Neural progenitor cell (in vitro differentiated cells): ENCODE results near the gene FBLN1. TPM values are rescaled to one million over a fixed set of nuclear protein-coding genes. Genes with fewer than 3 reads are reported as not detected.

Experiments
- DNase-seq: peaks from one replicate; pipeline ENCODE4 v3.0.0-alpha.2; 2016; ENCODE audit warnings: low spot score
- H2AFZ ChIP-seq: fragments of 200-600 bp; sonication (generic); replicated peaks from 2 replicates; pipeline ENCODE4 v1.6.1; 2016; ENCODE audit warnings: antibody characterized with exemption
- H3F3A ChIP-seq: fragments of 200-600 bp; sonication (generic); 2 replicates; pipeline ENCODE4 v1.6.1; 2016; ENCODE audit warnings: antibody characterized with exemption, low read depth
- H3K27ac ChIP-seq: fragments of 200-600 bp; sonication (generic); 2 replicates; pipeline ENCODE4 v1.5.1; 2016; ENCODE audit warnings: mild to moderate bottlenecking
- H3K27me3 ChIP-seq: fragments of 200-600 bp; sonication (generic); 2 replicates; pipeline ENCODE4 v1.6.1; 2016; ENCODE audit warnings: mild to moderate bottlenecking, moderate library complexity
- H3K36me3 ChIP-seq: fragments of 200-600 bp; sonication (generic); 2 replicates; pipeline ENCODE4 v1.5.1; 2016
- H3K4me1 ChIP-seq: fragments of 200-600 bp; sonication (generic); 2 replicates; pipeline ENCODE4 v1.6.1; 2016; ENCODE audit warnings: mixed run types
- H3K4me2 ChIP-seq: fragments of 200-600 bp; sonication (generic); 2 replicates; pipeline ENCODE4 v1.6.1; 2016
- H3K4me3 ChIP-seq: fragments of 200-600 bp; sonication (generic); 2 replicates; pipeline ENCODE4 v1.5.1; 2016
- H3K79me2 ChIP-seq: fragments of 200-600 bp; sonication (generic); 2 replicates; pipeline ENCODE4 v1.6.1; 2016; ENCODE audit warnings: low read depth
- H3K9ac ChIP-seq: fragments of 200-600 bp; sonication (generic); 2 replicates; pipeline ENCODE4 v1.6.1; 2016
- H3K9me3 ChIP-seq: fragments of 200-600 bp; sonication (generic); 2 replicates; pipeline ENCODE4 v1.5.1; 2016; ENCODE audit warnings: low read depth
- H4K20me1 ChIP-seq: fragments of 200-600 bp; sonication (generic); 2 replicates; pipeline ENCODE4 v1.6.1; 2016; ENCODE audit warnings: low read depth
- H3K27ac Mint-ChIP-seq: 3 replicates; pipeline ENCODE4 v1.8.0; 2021; ENCODE audit warnings: mixed read lengths
- H3K27me3 Mint-ChIP-seq: 2 replicates; pipeline ENCODE4 v1.8.0; 2022; ENCODE audit warnings: low read depth, mild to moderate bottlenecking, inconsistent platforms, moderate library complexity, mixed read lengths; ENCODE audit not compliant: insufficient read depth
- H3K36me3 Mint-ChIP-seq: 3 replicates; pipeline ENCODE4 v1.8.0; 2021; ENCODE audit warnings: mixed read lengths
- H3K4me1 Mint-ChIP-seq: 3 replicates; pipeline ENCODE4 v1.8.0; 2021; ENCODE audit warnings: mixed read lengths
- H3K4me3 Mint-ChIP-seq: 3 replicates; pipeline ENCODE4 v1.8.0; 2021; ENCODE audit warnings: mild to moderate bottlenecking, moderate library complexity, mixed read lengths
- H3K9me3 Mint-ChIP-seq: 3 replicates; pipeline ENCODE4 v1.8.0; 2020; ENCODE audit warnings: mixed read lengths
- EZH2 ChIP-seq: fragments of 200-600 bp; sonication (generic); IDR thresholded peaks from 2 replicates; pipeline ENCODE4 v1.6.1; 2017; ENCODE audit warnings: antibody characterized with exemption, mild to moderate bottlenecking, moderate library complexity
- EZH2phosphoT487 ChIP-seq: fragments of 200-600 bp; sonication (generic); IDR thresholded peaks from 2 replicates; pipeline ENCODE4 v1.6.1; 2017; ENCODE audit warnings: antibody characterized with exemption
- total RNA-seq: library from RNA; depleted of rRNA; stranded (reverse); fragments of >200 nt; gene quantifications from 2 replicates; pipeline ENCODE4 v1.2.3, GENCODE V29; 2015; ENCODE audit warnings: low replicate concordance
- TF ChIP-seq, protein P1 (sequence below): fragments of 200-600 bp; sonication (generic); IDR thresholded peaks from 2 replicates; pipeline ENCODE4 v1.5.1; 2017; ENCODE audit warnings: antibody characterized with exemption, mild to moderate bottlenecking

Gene FBLN1
- total RNA-seq, 1 donor from 2014 or later: 84.3 TPM

DNA sequence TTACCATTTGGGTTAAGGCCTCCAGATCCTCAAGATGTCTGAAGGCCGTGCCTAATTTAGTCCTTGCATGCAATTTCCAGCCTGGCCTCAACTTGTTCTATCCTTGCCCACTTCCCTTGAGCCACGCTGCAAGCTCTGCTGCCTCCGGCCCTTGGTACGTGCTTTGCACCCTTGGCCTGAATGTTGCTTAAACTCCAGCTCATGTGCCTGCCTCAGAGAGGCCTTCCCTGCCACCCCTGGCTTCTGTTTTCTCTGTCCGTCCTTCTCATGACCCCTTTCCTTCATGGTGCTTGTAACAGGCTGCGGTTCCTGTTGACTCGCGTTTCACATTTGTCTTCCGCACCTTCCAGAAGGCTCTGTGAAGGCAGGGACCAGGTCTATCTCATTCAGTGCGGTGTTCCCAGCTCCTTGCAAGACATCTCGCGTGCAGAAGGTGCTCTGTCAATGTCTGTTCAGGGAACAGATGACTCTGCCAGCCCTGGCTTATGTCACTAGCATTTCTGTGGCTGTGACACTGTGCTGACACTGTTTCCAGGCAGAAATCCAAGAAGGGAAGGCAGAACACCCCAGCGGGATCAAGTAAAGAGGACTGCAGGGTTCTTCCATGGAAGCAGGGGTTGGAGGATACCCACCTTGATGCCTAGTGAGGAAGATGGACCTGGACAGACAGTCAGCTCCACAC, 61.8 kb downstream of the FBLN1 start:
- Histone ChIP-seq H3K79me2 (no peaks in the 10 kb centered on the region), H3K4me3 (no peak overlapping the region), H3K4me2 (no peak overlapping the region), H3F3A (no peaks in the 10 kb centered on the region), H3K4me1 (no peaks in the 10 kb centered on the region), H3K27ac (no peak overlapping the region), H4K20me1 (no peaks in the 10 kb centered on the region), H3K36me3 (no peaks in the 10 kb centered on the region), H2AFZ (no peak overlapping the region), H3K9me3 (no peaks in the 10 kb centered on the region), H3K27me3 (no peaks in the 10 kb centered on the region), H3K9ac (no peak overlapping the region)
- TF ChIP-seq EZH2: no peak
- TF ChIP-seq, protein P1, sequence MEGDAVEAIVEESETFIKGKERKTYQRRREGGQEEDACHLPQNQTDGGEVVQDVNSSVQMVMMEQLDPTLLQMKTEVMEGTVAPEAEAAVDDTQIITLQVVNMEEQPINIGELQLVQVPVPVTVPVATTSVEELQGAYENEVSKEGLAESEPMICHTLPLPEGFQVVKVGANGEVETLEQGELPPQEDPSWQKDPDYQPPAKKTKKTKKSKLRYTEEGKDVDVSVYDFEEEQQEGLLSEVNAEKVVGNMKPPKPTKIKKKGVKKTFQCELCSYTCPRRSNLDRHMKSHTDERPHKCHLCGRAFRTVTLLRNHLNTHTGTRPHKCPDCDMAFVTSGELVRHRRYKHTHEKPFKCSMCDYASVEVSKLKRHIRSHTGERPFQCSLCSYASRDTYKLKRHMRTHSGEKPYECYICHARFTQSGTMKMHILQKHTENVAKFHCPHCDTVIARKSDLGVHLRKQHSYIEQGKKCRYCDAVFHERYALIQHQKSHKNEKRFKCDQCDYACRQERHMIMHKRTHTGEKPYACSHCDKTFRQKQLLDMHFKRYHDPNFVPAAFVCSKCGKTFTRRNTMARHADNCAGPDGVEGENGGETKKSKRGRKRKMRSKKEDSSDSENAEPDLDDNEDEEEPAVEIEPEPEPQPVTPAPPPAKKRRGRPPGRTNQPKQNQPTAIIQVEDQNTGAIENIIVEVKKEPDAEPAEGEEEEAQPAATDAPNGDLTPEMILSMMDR: no peak
- TF ChIP-seq EZH2phosphoT487: no peak
- Mint-ChIP-seq H3K27me3 (peaks cover 13% of the 10 kb centered on the region), H3K27ac (no peak overlapping the region), H3K36me3 (peaks cover 32% of the 10 kb centered on the region), H3K4me1 (no peaks in the 10 kb centered on the region), H3K9me3 (peaks cover 27% of the 10 kb centered on the region), H3K4me3 (no peak overlapping the region)
- no peak for DNase-seq

DNA sequence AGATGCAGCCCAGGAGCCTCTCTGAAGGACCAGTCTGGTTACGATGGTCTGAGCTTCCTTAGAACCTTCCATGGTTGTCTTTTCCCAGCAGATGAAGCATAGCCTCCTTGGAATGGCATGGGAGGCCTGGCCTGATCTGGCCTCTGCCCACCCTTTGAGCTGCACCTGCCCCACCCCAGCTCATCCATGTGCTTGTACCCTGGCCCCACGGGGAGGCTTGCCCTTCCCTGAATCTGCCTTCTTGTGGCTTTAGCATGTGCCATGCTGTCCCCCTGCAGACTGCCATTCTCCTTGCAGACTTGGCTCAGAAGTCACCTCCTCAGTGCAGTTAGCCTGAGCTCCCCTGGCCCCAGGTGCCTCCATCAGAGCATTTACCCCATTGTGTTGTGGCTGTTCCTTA, 62.5 kb downstream of the FBLN1 start:
- Histone ChIP-seq H3K36me3 (no peaks in the 10 kb centered on the region), H3K4me1 (no peaks in the 10 kb centered on the region), H3K27me3 (no peaks in the 10 kb centered on the region), H3K79me2 (no peaks in the 10 kb centered on the region), H2AFZ (no peak overlapping the region), H3K9ac (no peak overlapping the region), H3F3A (no peaks in the 10 kb centered on the region), H3K4me2 (no peak overlapping the region), H4K20me1 (no peaks in the 10 kb centered on the region), H3K27ac (no peak overlapping the region), H3K9me3 (no peaks in the 10 kb centered on the region), H3K4me3 (no peak overlapping the region)
- H3K4me1 Mint-ChIP-seq: no peaks in the 10 kb centered on the region
- H3K27ac Mint-ChIP-seq: no peak overlapping the region
- TF ChIP-seq, protein P1: no peak
- no peak for TF ChIP-seq EZH2
- TF ChIP-seq EZH2phosphoT487: no peak
- DNase-seq: no peak
- H3K4me3 Mint-ChIP-seq: no peak overlapping the region
- H3K36me3 Mint-ChIP-seq: peaks cover 25% of the 10 kb centered on the region
- peaks cover 20% of the 10 kb centered on the region for H3K9me3 Mint-ChIP-seq
- H3K27me3 Mint-ChIP-seq: peaks cover 13% of the 10 kb centered on the region

DNA sequence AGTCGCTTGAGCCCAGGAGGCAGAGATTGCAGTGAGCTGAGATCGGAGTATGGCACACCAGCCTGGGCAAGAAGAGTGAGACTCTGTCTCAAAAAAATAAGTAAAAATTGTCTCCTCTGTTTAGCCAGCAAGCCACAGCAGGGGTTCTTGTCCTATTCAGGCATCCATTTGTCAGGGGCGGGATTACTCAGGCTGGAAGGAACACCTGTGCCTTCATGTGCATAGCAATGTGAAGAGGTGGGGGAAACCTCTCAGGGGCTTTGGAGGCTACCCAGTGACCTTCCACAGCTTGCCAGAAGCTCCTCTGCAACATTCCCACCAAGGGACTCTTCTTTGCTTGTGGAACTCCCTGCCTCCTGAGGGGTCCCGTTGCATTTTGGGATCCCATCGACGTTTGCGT, 63.3 kb downstream of the FBLN1 start:
- Mint-ChIP-seq H3K36me3 (peaks cover 25% of the 10 kb centered on the region), H3K4me3 (no peak overlapping the region), H3K4me1 (no peaks in the 10 kb centered on the region), H3K27ac (no peak overlapping the region), H3K9me3 (peaks cover 20% of the 10 kb centered on the region), H3K27me3 (peaks cover 13% of the 10 kb centered on the region)
- Histone ChIP-seq H3K36me3 (peaks cover 4% of the 10 kb centered on the region), H3K27ac (no peak overlapping the region), H3K4me1 (no peaks in the 10 kb centered on the region), H3K79me2 (no peaks in the 10 kb centered on the region), H2AFZ (no peak overlapping the region), H3K9ac (no peak overlapping the region), H3F3A (no peaks in the 10 kb centered on the region), H3K4me3 (no peak overlapping the region), H3K27me3 (no peaks in the 10 kb centered on the region), H4K20me1 (no peaks in the 10 kb centered on the region), H3K4me2 (no peak overlapping the region), H3K9me3 (peaks cover 5% of the 10 kb centered on the region)
- TF ChIP-seq EZH2: no peak
- TF ChIP-seq EZH2phosphoT487: no peak
- TF ChIP-seq, protein P1: no peak
- no peak for DNase-seq
